ENCODE results near the gene GRM1. TPM values are rescaled to one million over a fixed set of nuclear protein-coding genes. Genes with fewer than 3 reads are reported as not detected.

Gene GRM1
- total and polyA plus RNA-seq, 9 of the 15 experiments (the other 6 are each of a cell fraction or from before 2014, with no cell fraction given), result not detected

GRCh38 chr6:146456886-146457285 lies 428.0 kb downstream of the GRM1 start (continued):
- TF ChIP-seq ZNF696 (CRISPR knock-in tag; conservative IDR thresholded peaks at IDR 0.05) (no peak), CREB3 (tag; conservative IDR thresholded peaks at IDR 0.05; ENCODE audit: low read depth) (no peak), CTCFL (IDR thresholded peaks at IDR 0.05; ENCODE audit: borderline replicate concordance, insufficient read depth, low read depth, low read length, poor library complexity, severe bottlenecking) (no peak)

GRCh38 chr6:146460941-146461340 lies 432.1 kb downstream of the GRM1 start:
- Histone ChIP-seq H4K20me1 (replicated peaks; ENCODE audit: control insufficient read depth, insufficient read depth, low read length) (no peaks in the 10 kb centered on the region), H3K9me1 (ENCODE audit: control insufficient read depth, insufficient read depth, low read length) (no peaks in the 10 kb centered on the region), H3K9ac (ENCODE audit: insufficient read depth in 1 of 2, low read depth in 2 of 2, low read length in 2 of 2) (no peak overlapping the region), H3K4me3 (no peak overlapping the region), H3K27me3 (ENCODE audit: control insufficient read depth in 2 of 2, insufficient read depth in 2 of 2, low read length in 2 of 2) (no peaks in the 10 kb centered on the region), H3K27ac (ENCODE audit: extremely low read depth, low read depth, low read length) (no peak overlapping the region), H3K9me3 (replicated peaks; ENCODE audit: control insufficient read depth, insufficient read depth, low read depth, low read length) (no peaks in the 10 kb centered on the region), H2AFZ (ENCODE audit: low read depth, low read length) (no peak overlapping the region), H3K36me3 (ENCODE audit: control insufficient read depth, insufficient read depth, low read length) (no peaks in the 10 kb centered on the region), H3K4me1 (replicated peaks in 1 of 2; ENCODE audit: control insufficient read depth in 2 of 2, insufficient read depth in 2 of 2, low read length in 2 of 2) (no peaks in the 10 kb centered on the region), H3K4me2 (ENCODE audit: insufficient read depth, low read length) (no peak overlapping the region), H3K79me2 (ENCODE audit: control insufficient read depth, insufficient read depth, low read length) (no peaks in the 10 kb centered on the region)
- POLR2A ChIA-PET, result no interaction called here
- intact Hi-C loops (cut with micrococcal nuclease), result no loop called here
- 0% methylated on average over 1 of the region's 1 CpG for WGBS (ENCODE audit: insufficient coverage, low coverage, missing lambda C conversion rate)
- DNase-seq (ENCODE audit: extremely low read depth in 1 of 4, low spot score in 3 of 4), result no peak
- no peak for FAIRE-seq
- CTCF ChIA-PET (ENCODE audit: low intra/inter-chr PET ratio), result no interaction called here
- no peak for ATAC-seq
- BruUV-seq (replicated peaks), result no TSS peak
- no peak for TF ChIP-seq GTF2E2 (tag; IDR thresholded peaks at IDR 0.05)
- TF ChIP-seq ZNF324 (CRISPR knock-in tag; IDR thresholded peaks at IDR 0.05), result no peak
- TF ChIP-seq PKNOX1 (IDR thresholded peaks at IDR 0.05), result no peak
- TF ChIP-seq, protein P1, sequence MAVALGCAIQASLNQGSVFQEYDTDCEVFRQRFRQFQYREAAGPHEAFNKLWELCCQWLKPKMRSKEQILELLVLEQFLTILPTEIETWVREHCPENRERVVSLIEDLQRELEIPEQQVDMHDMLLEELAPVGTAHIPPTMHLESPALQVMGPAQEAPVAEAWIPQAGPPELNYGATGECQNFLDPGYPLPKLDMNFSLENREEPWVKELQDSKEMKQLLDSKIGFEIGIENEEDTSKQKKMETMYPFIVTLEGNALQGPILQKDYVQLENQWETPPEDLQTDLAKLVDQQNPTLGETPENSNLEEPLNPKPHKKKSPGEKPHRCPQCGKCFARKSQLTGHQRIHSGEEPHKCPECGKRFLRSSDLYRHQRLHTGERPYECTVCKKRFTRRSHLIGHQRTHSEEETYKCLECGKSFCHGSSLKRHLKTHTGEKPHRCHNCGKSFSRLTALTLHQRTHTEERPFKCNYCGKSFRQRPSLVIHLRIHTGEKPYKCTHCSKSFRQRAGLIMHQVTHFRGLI (CRISPR knock-in tag; IDR thresholded peaks at IDR 0.05), result no peak
- in situ Hi-C loops (cut with MboI), result no loop called here
